Thymus (tissue), 11 donors: ENCODE measurements around the gene PRR35. TPM values are rescaled to one million over a fixed set of nuclear protein-coding genes. Genes with fewer than 3 reads are reported as not detected.

Source experiments
- DNase-seq, 9 donors: peaks; one replicate each; pipeline ENCODE4 v3.0.0-alpha.2; 2013; ENCODE audit warnings: low spot score in 9 of 9, low read depth in 6 of 9, missing footprints in 1 of 9
- H3K27ac ChIP-seq, 2 donors: one replicate each; pipeline ENCODE4 v1.5.1; 2013; ENCODE audit warnings: control low read depth in 1 of 2, low read depth in 1 of 2, low read length in 1 of 2, mild to moderate bottlenecking in 1 of 2, moderate library complexity in 1 of 2
- H3K27me3 ChIP-seq, 2 donors: one replicate each; pipeline ENCODE4 v1.5.1; 2013; ENCODE audit warnings: low read length in 1 of 2; ENCODE audit not compliant: control insufficient read depth in 2 of 2, insufficient read depth in 1 of 2
- H3K36me3 ChIP-seq, 2 donors: one replicate each; pipeline ENCODE4 v1.5.1; 2013; ENCODE audit warnings: low read length in 1 of 2, mild to moderate bottlenecking in 1 of 2, moderate library complexity in 1 of 2; ENCODE audit not compliant: control insufficient read depth in 2 of 2, insufficient read depth in 2 of 2
- H3K4me1 ChIP-seq, 2 donors: one replicate each; pipeline ENCODE4 v1.5.1; 2013; ENCODE audit warnings: low read length in 2 of 2; ENCODE audit not compliant: control insufficient read depth in 2 of 2, insufficient read depth in 2 of 2
- H3K4me3 ChIP-seq, 2 donors: one replicate each; pipeline ENCODE4 v1.5.1; 2013; ENCODE audit warnings: low read length in 2 of 2, control low read depth in 1 of 2, mild to moderate bottlenecking in 1 of 2
- H3K9me3 ChIP-seq, 2 donors: one replicate each; pipeline ENCODE4 v1.5.1; 2013; ENCODE audit warnings: low read length in 1 of 2, mild to moderate bottlenecking in 1 of 2; ENCODE audit not compliant: control insufficient read depth in 2 of 2, insufficient read depth in 1 of 2
- WGBS: extraction: QIAGEN DNeasy Blood & Tissue Kit; methylation state at CpG from one replicate; pipeline ENCODE4 v1.1.7; 2013; 5-methylcytosine and 5-hydroxymethylcytosine counted together
- polyA plus RNA-seq: library from polyadenylated mRNA; stranded (reverse); fragments of 200-250 nt; gene quantifications from one replicate; pipeline ENCODE4 v1.2.3, GENCODE V29; 2013
- total RNA-seq: library from RNA; stranded (reverse); fragments of 120-200 nt; gene quantifications from one replicate; pipeline ENCODE4 v1.2.4, GENCODE V29; 2013
- donor health status: healthy.

The PRR35 gene
- total and polyA plus RNA-seq, 2 donors = under 0.01 to 0.09 TPM

GRCh38 chr16:554297-554621 is 5.9 kb upstream of the PRR35 start:
- H3K4me1 ChIP-seq = peaks cover 0 to 5% of the 10 kb centered on the region in 2 donors
- WGBS = 95% methylated on average over 11 of the region's 11 CpGs
- H3K36me3 ChIP-seq = peaks cover 17 to 55% of the 10 kb centered on the region in 2 donors
- no peak overlapping the region for H3K4me3 ChIP-seq
- no peak for DNase-seq
- no peak overlapping the region for H3K27ac ChIP-seq
- H3K27me3 ChIP-seq = peaks cover 14 to 23% of the 10 kb centered on the region in 2 donors
- peaks cover 0 to 1% of the 10 kb centered on the region in 2 donors for H3K9me3 ChIP-seq

GRCh38 chr16:554640-555365 is 5.4 kb upstream of the PRR35 start:
- DNase-seq = no peak
- Histone ChIP-seq H3K4me3 (no peak overlapping the region), H3K36me3 (peaks cover 12 to 50% of the 10 kb centered on the region in 2 donors), H3K27me3 (peaks cover 20 to 29% of the 10 kb centered on the region in 2 donors), H3K27ac (no peak overlapping the region), H3K9me3 (peaks cover 1 to 4% of the 10 kb centered on the region in 2 donors), H3K4me1 (peaks cover 0 to 5% of the 10 kb centered on the region in 2 donors)
- WGBS = 91% methylated on average over 54 of the region's 54 CpGs

GRCh38 chr16:555528-556473 is 4.4 kb upstream of the PRR35 start:
- Histone ChIP-seq H3K4me3 (no peak overlapping the region), H3K4me1 (peaks cover 0 to 5% of the 10 kb centered on the region in 2 donors), H3K9me3 (peaks cover 1 to 4% of the 10 kb centered on the region in 2 donors), H3K27ac (no peak overlapping the region), H3K36me3 (peaks cover 12 to 41% of the 10 kb centered on the region in 2 donors), H3K27me3 (peaks cover 29 to 31% of the 10 kb centered on the region in 2 donors)
- DNase-seq = no peak
- 92% methylated on average over 32 of the region's 32 CpGs for WGBS

- H3K4me1 ChIP-seq = peaks cover 0 to 5% of the 10 kb centered on the region in 2 donors
- no peak overlapping the region for H3K4me3 ChIP-seq
- no peak for DNase-seq
- H3K27ac ChIP-seq = no peak overlapping the region
- H3K27me3 ChIP-seq = peaks cover 37 to 39% of the 10 kb centered on the region in 2 donors
- H3K9me3 ChIP-seq = peaks cover 0 to 4% of the 10 kb centered on the region in 2 donors
- H3K36me3 ChIP-seq = peaks cover 9 to 33% of the 10 kb centered on the region in 2 donors
- WGBS = 97% methylated on average over 32 of the region's 32 CpGs
Observed at GRCh38 chr16:556474-557173, 3.6 kb upstream of the PRR35 start.

DNA sequence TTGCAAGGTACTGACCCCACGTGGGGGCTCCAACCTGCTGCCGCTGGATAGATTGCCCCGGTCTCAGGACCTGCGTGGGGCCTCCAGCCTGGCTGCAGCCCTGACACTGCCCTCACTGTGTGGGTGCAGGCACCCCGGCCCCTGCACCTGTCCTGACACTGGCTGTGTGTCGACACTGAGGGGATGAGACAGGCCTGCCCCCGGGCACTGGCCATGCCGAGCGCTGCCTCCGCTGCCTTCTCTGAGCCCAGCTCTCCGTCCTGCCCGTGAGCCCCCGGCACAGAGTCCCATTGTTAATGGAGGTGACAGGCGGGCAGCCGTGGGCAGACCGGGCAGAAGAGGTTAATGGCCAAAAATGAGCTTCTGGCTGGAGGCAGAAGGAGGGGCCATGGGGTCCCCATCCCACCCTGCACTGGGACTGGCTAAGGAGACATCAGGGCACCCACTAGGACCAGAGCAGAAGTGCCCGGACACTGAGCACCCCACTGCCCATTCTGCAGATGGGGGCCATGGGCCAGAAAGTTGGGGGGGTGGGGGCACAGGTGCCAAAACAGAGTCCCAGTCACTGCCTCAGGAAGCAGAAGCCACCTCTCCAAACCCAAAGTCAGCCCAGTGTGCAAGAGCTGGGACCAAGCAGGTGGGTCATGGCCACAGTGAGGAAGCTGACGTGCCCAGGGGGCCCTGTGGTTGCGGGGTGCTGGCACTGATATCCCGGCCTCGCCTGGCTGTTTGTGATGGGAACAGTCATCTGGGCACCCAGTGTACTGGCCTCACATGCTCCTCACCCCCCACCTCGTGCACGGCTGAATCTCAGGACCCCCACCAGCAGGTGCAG is 2.5 kb upstream of the PRR35 start:
- Histone ChIP-seq H3K9me3 (peaks cover 0 to 4% of the 10 kb centered on the region in 2 donors), H3K4me1 (peaks cover 0 to 5% of the 10 kb centered on the region in 2 donors), H3K36me3 (peaks cover 6 to 22% of the 10 kb centered on the region in 2 donors), H3K4me3 (no peak overlapping the region), H3K27me3 (peaks cover 45 to 50% of the 10 kb centered on the region in 2 donors), H3K27ac (no peak overlapping the region)
- DNase-seq = no peak
- WGBS = 71% methylated on average over 23 of the region's 23 CpGs

- no peak overlapping the region for H3K4me3 ChIP-seq
- no peak for DNase-seq
- 61% methylated on average over 22 of the region's 22 CpGs for WGBS
- no peak overlapping the region for H3K27ac ChIP-seq
- H3K4me1 ChIP-seq = peaks cover 0 to 5% of the 10 kb centered on the region in 2 donors
- peaks cover 0 to 4% of the 10 kb centered on the region in 2 donors for H3K9me3 ChIP-seq
- peaks cover 3 to 15% of the 10 kb centered on the region in 2 donors for H3K36me3 ChIP-seq
- H3K27me3 ChIP-seq = peaks cover 50 to 57% of the 10 kb centered on the region in 2 donors
Observed at GRCh38 chr16:558298-559020, 1.7 kb upstream of the PRR35 start.

DNA sequence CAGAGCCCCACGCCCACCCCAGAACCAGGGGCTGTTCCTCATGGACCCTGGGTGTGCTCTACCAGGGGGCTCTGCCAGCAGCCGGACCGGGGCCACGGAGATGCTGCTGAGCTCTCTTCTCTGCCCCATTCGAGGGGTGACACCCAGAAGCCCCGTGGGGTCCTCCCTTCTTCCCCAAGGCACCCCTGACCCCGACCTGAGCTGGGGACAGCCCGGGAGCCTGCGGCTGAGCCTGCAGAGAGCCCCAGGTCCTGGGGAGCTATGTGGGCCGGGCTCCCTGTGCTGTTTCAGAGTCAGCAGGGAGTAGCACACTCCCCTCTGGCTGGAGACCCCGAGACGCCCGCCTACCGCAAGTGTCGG is 1.2 kb upstream of the PRR35 start:
- WGBS = 94% methylated on average over 15 of the region's 15 CpGs
- peaks cover 50 to 59% of the 10 kb centered on the region in 2 donors for H3K27me3 ChIP-seq

More for the DNA sequence above, 1.2 kb upstream of the PRR35 start:
- Histone ChIP-seq H3K9me3 (peaks cover 0 to 4% of the 10 kb centered on the region in 2 donors), H3K4me1 (peaks cover 0 to 5% of the 10 kb centered on the region in 2 donors), H3K36me3 (peaks cover under 1 to 10% of the 10 kb centered on the region in 2 donors), H3K4me3 (no peak overlapping the region), H3K27ac (no peak overlapping the region)
- DNase-seq = no peak
